Activated CD4-positive, alpha-beta memory T cell treated with anti-CD3 and anti-CD28 coated beads for 36 hours (primary cell): Measurements from ENCODE around the gene USP40. TPM values are rescaled to one million over a fixed set of nuclear protein-coding genes. Genes with fewer than 3 reads are reported as not detected.

Source experiments
- CTCF ChIA-PET: fragments of 350-600 bp; sonication (Branson Sonifier 250); formaldehyde crosslinking; loops from one replicate; lab custom pipeline; 2021; ENCODE audit warnings: antibody characterized with exemption, inconsistent platforms; lab: Charles Lee
- POLR2A ChIA-PET: fragments of 350-600 bp; sonication (Branson Sonifier 250); formaldehyde crosslinking; loops from one replicate; lab custom pipeline; 2021; ENCODE audit warnings: antibody characterized with exemption; lab: Charles Lee
- DNase-seq: peaks from one replicate; pipeline ENCODE4 v3.0.0-alpha.2; 2020
- H3K27ac Mint-ChIP-seq: one replicate; pipeline ENCODE4 v1.8.0; 2021; ENCODE audit warnings: mixed read lengths
- H3K27me3 Mint-ChIP-seq: one replicate; pipeline ENCODE4 v1.8.0; 2021; ENCODE audit warnings: mixed read lengths
- H3K36me3 Mint-ChIP-seq: one replicate; pipeline ENCODE4 v1.8.0; 2021; ENCODE audit warnings: mixed read lengths
- H3K4me1 Mint-ChIP-seq: one replicate; pipeline ENCODE4 v1.8.0; 2021; ENCODE audit warnings: low read depth, mixed read lengths
- H3K4me3 Mint-ChIP-seq: one replicate; pipeline ENCODE4 v1.8.0; 2021; ENCODE audit warnings: mild to moderate bottlenecking, mixed read lengths
- H3K9me3 Mint-ChIP-seq: one replicate; pipeline ENCODE4 v1.8.0; 2021; ENCODE audit warnings: mixed read lengths
- intact Hi-C: fragments of 100-400 bp; cut with micrococcal nuclease; formaldehyde crosslinking; loops from one replicate; pipeline ENCODE4 v1.15.1; 2023
- total RNA-seq, 2 experiments: library from RNA; stranded (reverse); gene quantifications; one replicate each; pipeline ENCODE4 v1.2.3, GENCODE V29; 2021

The USP40 gene
- total RNA-seq, 2 experiments from 2014 or later = 19.3 to 21.5 TPM

DNA sequence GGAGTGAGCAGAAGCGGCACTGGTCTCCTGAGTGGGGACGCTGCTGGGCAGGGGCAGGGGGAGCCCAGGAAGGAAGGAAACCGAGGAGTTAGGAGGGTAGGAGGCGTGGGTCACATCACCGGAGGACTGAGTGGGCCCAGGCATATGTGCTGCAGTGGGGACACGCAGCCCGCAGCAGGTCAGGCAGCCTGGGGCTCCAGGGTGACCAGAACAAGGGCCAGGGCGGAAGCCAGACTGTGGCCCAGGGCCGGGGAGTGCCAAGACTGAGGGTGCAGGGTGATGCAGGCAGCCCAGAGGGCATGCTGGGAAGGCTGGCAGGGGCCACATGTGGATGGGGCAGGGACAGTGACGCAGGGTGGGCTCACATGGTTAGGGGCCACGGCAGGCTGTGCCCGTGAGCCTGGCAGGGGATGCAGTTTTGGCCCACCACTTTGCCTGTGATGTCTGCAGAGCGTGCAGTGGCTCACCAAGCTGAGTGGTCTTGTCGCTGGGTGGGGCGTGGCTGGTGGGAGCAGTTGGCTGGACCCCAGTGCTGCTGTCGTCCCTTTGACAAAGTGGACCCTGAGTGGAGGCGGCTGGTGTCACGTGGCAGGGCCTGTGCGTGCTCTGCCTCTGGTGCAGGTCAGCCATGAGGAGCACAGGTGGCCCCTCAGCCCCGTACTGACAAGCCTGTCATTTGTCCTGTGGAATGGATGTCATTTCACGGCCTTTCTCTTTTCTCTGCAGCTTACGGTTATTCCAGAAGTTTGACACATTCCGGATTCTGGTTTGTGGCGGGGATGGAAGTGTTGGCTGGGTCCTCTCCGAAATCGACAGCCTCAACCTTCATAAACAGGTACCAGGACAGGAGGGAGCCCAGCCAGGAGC lies 125.2 kb downstream of the USP40 start:
- CTCF ChIA-PET = interaction anchor here (0.8 to 8.1 kb wide), 2 partner anchors 13 to 38 kb away, joined by 4 to 287 read pairs; no protein-coding TSS in a partner anchor
- POLR2A ChIA-PET = no interaction called here
- Mint-ChIP-seq H3K27me3 (no peaks in the 10 kb centered on the region), H3K36me3 (peaks cover 15% of the 10 kb centered on the region), H3K9me3 (no peaks in the 10 kb centered on the region), H3K27ac (peak overlapping the region; percentile 74), H3K4me1 (peaks cover 9% of the 10 kb centered on the region), H3K4me3 (no peak overlapping the region)
- intact Hi-C loops = loop anchor here (5.0 kb wide), 2 partner anchors 89 to 169 kb away; partner anchors contain the start of gene DGKD
- DNase-seq = no peak

DNA sequence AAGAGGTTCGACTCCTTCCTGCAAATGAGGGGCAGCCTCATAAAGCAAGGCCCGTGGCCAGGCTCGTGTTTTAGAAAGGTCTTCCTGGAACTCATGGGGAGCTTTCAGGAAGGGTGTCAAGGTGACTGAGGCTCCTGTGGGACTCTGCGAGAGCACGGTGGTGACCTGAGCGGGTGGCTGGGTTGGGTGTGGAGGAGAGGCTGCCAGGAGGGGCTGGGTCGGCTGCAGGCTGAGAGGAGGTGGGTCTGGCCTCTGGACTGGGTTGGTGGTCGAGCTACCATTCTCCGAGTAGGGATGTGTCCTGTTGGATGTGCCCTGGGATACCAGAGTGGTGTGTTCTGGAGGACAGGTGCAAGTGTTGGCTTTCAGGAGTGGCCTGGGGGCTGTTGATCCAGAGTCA lies 125.9 kb downstream of the USP40 start:
- DNase-seq = no peak
- ChIA-PET CTCF (interaction anchor here (8.1 kb wide), 1 partner anchor 37 kb away, joined by 287 read pairs; no protein-coding TSS in a partner anchor), POLR2A (no interaction called here)
- no peaks in the 10 kb centered on the region for H3K9me3 Mint-ChIP-seq
- no peak overlapping the region for H3K4me3 Mint-ChIP-seq
- intact Hi-C loops = loop anchor here (5.0 kb wide), 2 partner anchors 88 to 168 kb away; partner anchors contain the start of gene DGKD
- peak overlapping the region; percentile 74 for H3K27ac Mint-ChIP-seq
- peaks cover 9% of the 10 kb centered on the region for H3K4me1 Mint-ChIP-seq
- no peaks in the 10 kb centered on the region for H3K27me3 Mint-ChIP-seq
- peaks cover 14% of the 10 kb centered on the region for H3K36me3 Mint-ChIP-seq

DNA sequence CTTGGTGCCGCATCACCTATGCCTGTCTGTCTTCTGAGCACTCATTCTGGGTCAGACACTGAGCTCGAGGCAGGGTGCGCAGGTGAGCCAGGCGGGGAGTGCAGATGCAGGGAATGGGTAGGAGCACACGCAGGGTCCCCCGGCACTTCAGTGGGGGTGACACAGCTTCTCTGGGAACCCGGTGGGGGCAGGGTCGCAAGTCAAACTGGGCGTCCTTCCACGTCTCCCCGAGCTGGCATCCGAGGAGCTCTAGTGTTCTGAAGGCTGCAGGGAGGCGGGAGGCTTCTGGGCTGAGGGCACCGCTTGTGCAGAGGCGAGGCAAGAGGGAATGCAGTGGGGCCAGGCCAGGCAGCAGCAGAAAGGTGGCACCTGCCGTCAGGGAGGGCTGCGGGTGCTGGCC lies 126.3 kb downstream of the USP40 start:
- no peak overlapping the region for H3K4me3 Mint-ChIP-seq
- no peak overlapping the region for H3K27ac Mint-ChIP-seq
- DNase-seq = no peak
- ChIA-PET CTCF (interaction anchor here (1.2 to 8.1 kb wide), 2 partner anchors 37 to 44 kb away, joined by 3 to 287 read pairs; no protein-coding TSS in a partner anchor), POLR2A (no interaction called here)
- no peaks in the 10 kb centered on the region for H3K27me3 Mint-ChIP-seq
- intact Hi-C loops = loop anchor here (5.0 kb wide), 2 partner anchors 88 to 168 kb away; partner anchors contain the start of gene DGKD
- no peaks in the 10 kb centered on the region for H3K9me3 Mint-ChIP-seq
- peaks cover 11% of the 10 kb centered on the region for H3K36me3 Mint-ChIP-seq
- peaks cover 9% of the 10 kb centered on the region for H3K4me1 Mint-ChIP-seq

DNA sequence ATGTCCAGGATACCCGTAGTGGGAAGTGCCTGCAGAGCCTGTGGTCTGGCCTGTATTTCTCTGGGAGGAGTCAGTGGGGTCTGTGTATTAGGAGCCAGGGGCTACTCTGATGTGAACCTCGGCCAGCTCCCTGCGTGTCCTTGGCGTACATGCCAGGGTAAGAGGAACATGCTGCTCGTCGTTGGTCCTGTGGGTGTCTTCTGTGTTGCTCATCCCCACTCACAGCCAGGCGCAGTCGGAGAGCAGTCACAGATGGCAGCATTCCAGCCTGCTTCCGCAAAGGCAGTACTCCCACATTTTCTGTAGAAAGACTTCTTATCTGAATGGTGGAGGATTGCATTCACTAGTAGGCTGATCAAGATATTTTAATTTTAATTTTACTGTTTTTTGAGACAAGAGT lies 127.4 kb downstream of the USP40 start:
- H3K27ac Mint-ChIP-seq = no peak overlapping the region
- peaks cover 11% of the 10 kb centered on the region for H3K36me3 Mint-ChIP-seq
- H3K4me1 Mint-ChIP-seq = peaks cover 9% of the 10 kb centered on the region
- intact Hi-C loops = no loop called here
- no peaks in the 10 kb centered on the region for H3K9me3 Mint-ChIP-seq
- DNase-seq = no peak
- H3K27me3 Mint-ChIP-seq = no peaks in the 10 kb centered on the region
- ChIA-PET CTCF (interaction anchor here (1.2 to 8.1 kb wide), 4 partner anchors 11 to 43 kb away, joined by 3 to 287 read pairs (median 5); no protein-coding TSS in a partner anchor), POLR2A (no interaction called here)
- H3K4me3 Mint-ChIP-seq = no peak overlapping the region

DNA sequence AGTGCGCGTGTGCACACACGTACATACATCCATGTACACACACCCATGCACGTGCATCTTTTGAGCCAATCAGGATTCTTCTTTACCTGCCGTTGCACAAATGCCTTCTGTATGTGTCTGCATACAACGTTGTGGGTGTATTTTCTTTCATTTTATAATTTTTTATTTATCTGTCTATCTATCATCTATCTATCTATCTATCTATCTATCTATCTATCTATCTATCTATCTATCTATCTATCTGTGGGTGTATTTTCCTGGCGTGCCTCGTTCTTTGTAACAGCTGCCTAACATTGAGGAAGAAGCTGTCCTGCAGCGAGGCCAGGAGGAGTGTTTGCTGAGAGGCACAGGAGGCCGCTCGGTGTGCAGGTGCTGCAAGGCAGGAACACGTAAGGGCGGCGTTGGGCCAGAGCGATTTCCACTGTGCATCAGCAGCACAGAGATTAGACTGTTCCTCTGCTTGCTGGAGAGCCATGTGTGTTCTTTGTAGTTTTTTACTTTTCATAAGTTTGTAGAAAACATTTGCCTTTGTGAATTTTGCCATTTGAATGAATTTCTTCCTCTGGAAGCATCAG lies 127.9 kb downstream of the USP40 start:
- H3K36me3 Mint-ChIP-seq = peaks cover 11% of the 10 kb centered on the region
- CTCF ChIA-PET = interaction anchor here (1.3 to 1.8 kb wide), 2 partner anchors 11 to 35 kb away, joined by 4 to 6 read pairs; no protein-coding TSS in a partner anchor
- no peaks in the 10 kb centered on the region for H3K27me3 Mint-ChIP-seq

DNA sequence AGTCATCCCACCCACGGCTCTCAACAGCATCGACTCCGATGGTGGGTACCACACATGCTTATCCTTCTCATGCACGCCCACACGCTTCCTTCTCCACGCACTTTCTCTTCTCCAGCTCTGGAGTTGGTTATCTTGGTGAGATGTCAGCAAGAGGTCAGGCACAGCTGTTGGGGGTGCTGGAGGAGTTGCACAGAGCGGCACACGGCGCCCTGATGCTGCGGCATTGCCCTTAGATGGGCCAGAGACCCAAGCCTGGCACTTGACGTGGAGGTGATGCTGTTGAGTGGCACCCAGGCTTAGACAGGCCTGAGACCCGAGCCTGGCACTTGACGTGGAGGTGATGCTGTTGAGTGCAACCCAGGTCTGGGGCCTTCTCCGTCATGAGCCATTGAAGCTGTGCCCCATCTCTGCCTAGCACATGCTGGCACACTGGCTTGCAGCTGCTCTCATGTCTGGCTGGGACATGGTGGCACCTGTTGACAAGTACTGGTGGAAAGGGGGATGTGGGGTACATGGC lies 129.1 kb downstream of the USP40 start:
- CTCF ChIA-PET = interaction anchor here (1.8 kb wide), 1 partner anchor 34 kb away, joined by 6 read pairs; no protein-coding TSS in a partner anchor
- no peak overlapping the region for H3K27ac Mint-ChIP-seq
- DNase-seq = no peak
- intact Hi-C loops = no loop called here
- POLR2A ChIA-PET = no interaction called here
- no peak overlapping the region for H3K4me3 Mint-ChIP-seq
- no peaks in the 10 kb centered on the region for H3K9me3 Mint-ChIP-seq
- H3K27me3 Mint-ChIP-seq = no peaks in the 10 kb centered on the region
- H3K4me1 Mint-ChIP-seq = peaks cover 5% of the 10 kb centered on the region
- peaks cover 9% of the 10 kb centered on the region for H3K36me3 Mint-ChIP-seq

More for the DNA sequence above, 127.9 kb downstream of the USP40 start:
- intact Hi-C loops = no loop called here
- Mint-ChIP-seq H3K4me1 (peaks cover 9% of the 10 kb centered on the region), H3K4me3 (no peak overlapping the region), H3K27ac (no peak overlapping the region), H3K9me3 (no peaks in the 10 kb centered on the region)
- POLR2A ChIA-PET = no interaction called here
- DNase-seq = no peak

DNA sequence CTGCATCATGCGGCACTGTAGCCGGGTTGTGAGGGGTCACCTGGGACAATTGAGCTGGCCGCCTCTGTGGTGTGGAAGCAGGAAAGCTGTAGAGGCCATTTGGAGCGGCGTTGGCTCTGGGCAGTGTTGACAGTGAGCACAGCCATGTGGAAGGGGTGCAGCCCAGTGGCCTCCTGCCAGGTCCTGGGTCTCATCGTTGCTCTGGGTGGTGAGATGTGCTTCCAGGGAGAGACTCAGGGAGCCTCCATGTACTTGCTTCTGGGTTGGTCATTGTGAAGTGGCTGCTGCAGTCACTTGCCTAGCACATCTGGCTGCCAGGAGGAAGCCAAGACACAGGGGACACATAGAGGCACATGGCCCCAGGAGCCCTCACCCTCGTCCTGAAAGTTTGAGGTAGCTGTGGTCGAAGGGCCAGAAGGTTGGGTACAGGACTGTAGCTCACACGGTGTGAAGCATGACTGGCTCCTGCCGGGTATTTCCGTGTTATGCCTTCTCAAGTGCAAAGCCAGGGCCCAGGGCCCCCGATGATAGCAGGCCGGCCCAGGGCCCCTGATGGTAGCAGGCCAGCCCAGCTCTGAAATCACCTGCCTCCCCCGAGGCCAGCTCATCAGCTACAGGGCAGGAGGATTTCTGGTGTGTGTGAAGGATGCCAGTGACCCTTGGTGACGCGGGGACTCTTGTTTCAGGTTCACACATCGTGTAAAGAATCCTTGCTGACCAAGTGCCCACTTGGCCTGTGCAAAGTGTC lies 129.7 kb downstream of the USP40 start:
- DNase-seq = no peak
- intact Hi-C loops = no loop called here
- POLR2A ChIA-PET = no interaction called here
- peaks cover 8% of the 10 kb centered on the region for H3K36me3 Mint-ChIP-seq
- no peaks in the 10 kb centered on the region for H3K27me3 Mint-ChIP-seq
- peaks cover 5% of the 10 kb centered on the region for H3K4me1 Mint-ChIP-seq
- H3K4me3 Mint-ChIP-seq = no peak overlapping the region
- CTCF ChIA-PET = interaction anchor here (1.8 to 2.0 kb wide), 2 partner anchors 32 to 33 kb away, joined by 6 to 10 read pairs; no protein-coding TSS in a partner anchor
- no peak overlapping the region for H3K27ac Mint-ChIP-seq
- H3K9me3 Mint-ChIP-seq = no peaks in the 10 kb centered on the region

DNA sequence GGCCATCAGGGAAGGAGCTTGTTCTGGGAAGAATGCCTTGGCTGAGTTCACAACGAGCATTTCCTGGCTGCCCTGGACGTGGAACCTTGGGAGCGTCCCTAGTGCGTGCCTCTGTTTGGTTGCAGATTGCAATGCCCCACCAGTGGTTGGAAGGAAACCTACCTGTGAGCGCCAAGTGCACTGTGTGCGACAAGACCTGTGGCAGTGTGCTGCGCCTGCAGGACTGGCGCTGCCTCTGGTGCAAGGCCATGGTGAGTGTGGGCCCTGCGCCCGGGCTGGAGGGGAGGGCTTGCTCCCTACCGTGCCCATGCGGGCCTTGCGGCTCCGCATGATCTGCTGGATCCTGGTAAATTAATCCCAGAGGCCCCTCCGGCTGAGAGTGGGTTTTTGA lies 130.4 kb downstream of the USP40 start:
- Mint-ChIP-seq H3K27me3 (no peaks in the 10 kb centered on the region), H3K36me3 (peaks cover 8% of the 10 kb centered on the region), H3K4me3 (no peak overlapping the region), H3K9me3 (no peaks in the 10 kb centered on the region), H3K27ac (no peak overlapping the region), H3K4me1 (peaks cover 5% of the 10 kb centered on the region)
- intact Hi-C loops = no loop called here
- POLR2A ChIA-PET = no interaction called here
- DNase-seq = no peak
- CTCF ChIA-PET = interaction anchor here (2.0 to 10.4 kb wide), 2 partner anchors 8 to 32 kb away, joined by 10 to 60 read pairs; no protein-coding TSS in a partner anchor

DNA sequence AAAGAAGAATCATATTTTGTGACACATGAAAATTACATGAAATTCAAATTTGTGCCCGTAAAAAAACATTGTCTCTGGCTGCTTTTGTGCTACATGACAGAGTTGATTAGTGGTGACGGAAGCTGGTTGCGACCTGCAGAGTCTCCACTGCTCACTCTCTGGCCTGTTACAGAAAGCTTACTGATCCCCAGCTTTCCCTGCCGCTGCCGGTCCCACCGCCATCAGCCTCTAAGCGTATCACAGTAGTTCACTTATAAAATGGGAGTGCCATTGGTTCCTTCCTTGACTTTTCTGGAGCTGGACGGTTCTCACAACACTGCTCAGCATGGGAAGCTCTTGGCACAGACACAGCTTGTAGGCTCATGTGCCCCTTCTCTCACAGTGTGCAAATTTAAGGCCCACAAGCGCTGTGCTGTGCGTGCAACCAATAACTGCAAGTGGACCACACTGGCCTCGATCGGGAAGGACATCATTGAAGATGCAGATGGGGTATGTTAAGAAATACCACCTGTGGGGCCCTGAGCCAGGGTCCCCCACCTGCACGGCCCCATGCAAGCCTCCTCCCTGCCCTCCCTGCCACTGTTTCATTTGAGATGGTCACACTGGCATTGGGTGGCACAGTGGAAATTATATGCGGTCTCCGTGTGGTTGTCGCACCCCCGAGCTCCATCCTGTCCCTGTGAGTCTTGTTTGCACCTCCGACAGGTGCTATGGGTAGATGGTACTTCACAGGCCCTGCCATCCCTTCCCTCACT lies 131.0 kb downstream of the USP40 start:
- POLR2A ChIA-PET = no interaction called here
- Mint-ChIP-seq H3K4me3 (no peak overlapping the region), H3K27me3 (no peaks in the 10 kb centered on the region), H3K9me3 (no peaks in the 10 kb centered on the region), H3K36me3 (peaks cover 8% of the 10 kb centered on the region), H3K27ac (no peak overlapping the region), H3K4me1 (peaks cover 4% of the 10 kb centered on the region)
- intact Hi-C loops = no loop called here
- CTCF ChIA-PET = interaction anchor here (2.0 to 10.4 kb wide), 2 partner anchors 8 to 31 kb away, joined by 10 to 60 read pairs; no protein-coding TSS in a partner anchor
- DNase-seq = peak; percentile 3

DNA sequence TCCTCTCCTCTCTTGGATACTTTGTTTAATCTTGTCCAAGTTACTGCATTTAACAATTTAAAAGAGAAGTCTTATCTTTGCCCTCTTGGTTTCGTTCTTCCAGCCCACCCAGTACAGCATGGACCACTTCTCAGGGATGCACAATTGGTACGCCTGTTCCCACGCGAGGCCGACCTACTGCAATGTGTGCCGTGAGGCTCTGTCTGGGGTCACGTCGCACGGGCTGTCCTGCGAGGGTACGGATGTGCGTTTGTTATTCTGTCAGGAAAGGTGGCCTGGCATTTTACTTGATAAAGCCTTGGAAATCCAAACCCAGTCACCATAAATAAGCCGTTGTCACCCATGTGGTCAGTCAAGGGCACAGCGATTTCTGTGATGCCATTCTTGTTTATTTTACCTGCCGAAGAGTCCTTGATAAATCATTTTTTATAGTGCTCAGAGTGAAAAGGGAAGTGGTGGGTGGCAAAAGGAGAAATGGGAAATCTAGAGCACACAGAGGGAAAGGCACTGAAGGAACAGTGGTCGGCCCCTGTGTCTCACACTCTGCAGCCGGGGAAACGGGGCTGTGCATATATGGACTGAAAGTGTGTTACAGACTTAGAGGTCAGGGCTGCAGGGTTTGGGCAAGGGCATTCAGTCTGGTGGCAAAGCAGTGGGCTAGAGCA lies 131.8 kb downstream of the USP40 start:
- Mint-ChIP-seq H3K4me3 (no peak overlapping the region), H3K4me1 (peaks cover 10% of the 10 kb centered on the region), H3K27me3 (no peaks in the 10 kb centered on the region), H3K27ac (no peak overlapping the region), H3K9me3 (no peaks in the 10 kb centered on the region), H3K36me3 (peaks cover 7% of the 10 kb centered on the region)
- ChIA-PET CTCF (interaction anchor here (1.1 to 10.4 kb wide), 3 partner anchors 9 to 31 kb away, joined by 3 to 60 read pairs (median 10); no protein-coding TSS in a partner anchor), POLR2A (no interaction called here)
- DNase-seq = no peak
- intact Hi-C loops = no loop called here
